ENCODE measurements around the gene LDB2.

GRCh38 chr4:16760617-16761363 lies 137.7 kb downstream of the LDB2 start:
- TF ChIP-seq POLR2AphosphoS5 (IDR thresholded peaks at IDR 0.05; ENCODE audit: low read depth, low read length) (no peak), CTCF (IDR thresholded peaks at IDR 0.05; ENCODE audit: control extremely low read depth in 1 of 3, insufficient read depth in 1 of 3, low read depth in 1 of 3, low read length in 3 of 3) (no peak), RFX5 (IDR thresholded peaks at IDR 0.05; ENCODE audit: borderline replicate concordance, low read depth, low read length) (no peak), EZH2 (IDR thresholded peaks at IDR 0.05; ENCODE audit: low read depth, low read length, severe bottlenecking) (no peak), POLR2A (IDR thresholded peaks at IDR 0.05; ENCODE audit: control extremely low read depth in 1 of 2, low read depth in 2 of 2, low read length in 2 of 2) (no peak), CHD2 (IDR thresholded peaks at IDR 0.05; ENCODE audit: low read length) (no peak), SIN3A (conservative IDR thresholded peaks at IDR 0.05 in 1 of 2, IDR thresholded peaks at IDR 0.05 in 1 of 2; ENCODE audit: low read depth in 1 of 2, low read length in 2 of 2) (no peak), ATF2 (IDR thresholded peaks at IDR 0.05; ENCODE audit: low read length) (no peak), YY1 (IDR thresholded peaks at IDR 0.05; ENCODE audit: low read depth, low read length) (no peak)

Data from H1 (cell line).